ENCODE data around the gene SCAMP1. TPM values are rescaled to one million over a fixed set of nuclear protein-coding genes. Genes with fewer than 3 reads are reported as not detected.
"Not testable (repeated sequence)": the region's sequence is repeated elsewhere in the genome, so short reads cannot be mapped to it uniquely, and the experiment has no call there.

SCAMP1 gene
- total and polyA plus RNA-seq, 10 donors = 3.7 to 28.2 (median 21.7) TPM

GRCh38 chr5:78353520-78353919 lies 6.9 kb upstream of the SCAMP1 start:
- Histone ChIP-seq H3K27ac (no peak overlapping the region), H3K9me3 (no peaks in the 10 kb centered on the region), H3K27me3 (replicated peaks in 1 of 7) (no peaks in the 10 kb centered on the region), H3K4me3 (no peak overlapping the region), H3K4me1 (peaks cover 0 to 17% (median 4%) of the 10 kb centered on the region in 6 donors), H3K36me3 (peaks cover 0 to 12% (median 0%) of the 10 kb centered on the region in 6 donors)
- DNase-seq = no peak
- 58 to 78% (median 62%) methylated on average over 4 of the region's 4 CpGs for WGBS, 5 donors
- TF ChIP-seq POLR2AphosphoS5 (IDR thresholded peaks at IDR 0.05) (no peak), POLR2A (IDR thresholded peaks at IDR 0.05) (no peak)
- TF ChIP-seq, protein P1, sequence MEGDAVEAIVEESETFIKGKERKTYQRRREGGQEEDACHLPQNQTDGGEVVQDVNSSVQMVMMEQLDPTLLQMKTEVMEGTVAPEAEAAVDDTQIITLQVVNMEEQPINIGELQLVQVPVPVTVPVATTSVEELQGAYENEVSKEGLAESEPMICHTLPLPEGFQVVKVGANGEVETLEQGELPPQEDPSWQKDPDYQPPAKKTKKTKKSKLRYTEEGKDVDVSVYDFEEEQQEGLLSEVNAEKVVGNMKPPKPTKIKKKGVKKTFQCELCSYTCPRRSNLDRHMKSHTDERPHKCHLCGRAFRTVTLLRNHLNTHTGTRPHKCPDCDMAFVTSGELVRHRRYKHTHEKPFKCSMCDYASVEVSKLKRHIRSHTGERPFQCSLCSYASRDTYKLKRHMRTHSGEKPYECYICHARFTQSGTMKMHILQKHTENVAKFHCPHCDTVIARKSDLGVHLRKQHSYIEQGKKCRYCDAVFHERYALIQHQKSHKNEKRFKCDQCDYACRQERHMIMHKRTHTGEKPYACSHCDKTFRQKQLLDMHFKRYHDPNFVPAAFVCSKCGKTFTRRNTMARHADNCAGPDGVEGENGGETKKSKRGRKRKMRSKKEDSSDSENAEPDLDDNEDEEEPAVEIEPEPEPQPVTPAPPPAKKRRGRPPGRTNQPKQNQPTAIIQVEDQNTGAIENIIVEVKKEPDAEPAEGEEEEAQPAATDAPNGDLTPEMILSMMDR (IDR thresholded peaks at IDR 0.05 in 8 of 11, conservative IDR thresholded peaks at IDR 0.05 in 3 of 11) = no peak
- intact Hi-C loops (cut with DNase I; ENCODE audit: low total_unique reads) = no loop called here

DNA sequence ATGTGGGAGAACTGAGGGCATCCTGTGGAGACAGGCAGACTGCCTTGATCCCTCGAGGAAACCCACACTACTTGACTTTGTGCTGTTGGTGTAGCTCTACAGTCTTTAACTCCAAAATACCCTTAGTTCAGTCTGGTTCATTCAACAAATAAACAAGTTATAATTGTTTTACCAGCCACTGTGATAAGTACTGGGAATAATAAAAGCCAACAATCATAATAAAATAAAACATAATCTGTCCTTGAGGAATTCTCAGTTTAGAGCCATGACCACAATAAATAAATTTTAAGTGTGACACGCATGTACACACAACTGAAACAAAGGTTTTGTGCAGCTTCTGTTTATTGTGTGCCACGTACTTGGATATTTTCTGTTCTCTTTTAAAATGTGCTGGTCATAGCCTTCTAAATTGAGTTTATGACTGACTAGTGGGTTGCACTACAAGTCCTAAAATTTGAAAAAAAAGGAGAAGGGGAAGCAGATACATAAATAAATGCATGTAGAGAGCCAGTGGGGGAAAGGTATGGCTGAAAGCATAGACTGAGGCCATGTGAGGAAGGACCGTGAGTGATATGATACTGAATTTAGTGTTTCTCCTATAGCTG lies 6.2 kb upstream of the SCAMP1 start:
- intact Hi-C loops (cut with DNase I; ENCODE audit: low total_unique reads) = no loop called here

DNA sequence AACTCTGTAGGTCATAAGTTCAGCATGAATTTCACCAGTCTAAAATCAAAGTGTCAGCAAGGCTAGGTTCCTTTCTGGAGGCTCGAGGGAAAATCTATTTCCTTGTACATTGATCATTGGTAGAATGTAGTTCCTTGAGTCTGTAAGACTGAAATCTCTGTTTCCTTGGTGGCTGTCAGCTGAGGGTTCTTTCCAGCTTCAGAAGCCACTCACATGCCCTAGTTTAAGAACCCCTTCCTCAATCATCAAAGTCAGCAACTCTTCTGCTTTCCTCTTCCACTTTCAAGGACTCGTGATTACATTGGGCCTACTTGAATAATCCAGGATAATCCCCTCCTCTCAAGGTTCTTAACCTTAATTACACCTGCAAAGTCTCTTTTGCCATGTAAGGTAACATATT lies 4.9 kb upstream of the SCAMP1 start:
- H3K27me3 ChIP-seq (replicated peaks in 1 of 7) = no peaks in the 10 kb centered on the region
- no peak for DNase-seq
- peaks cover 9 to 31% (median 19%) of the 10 kb centered on the region in 6 donors for H3K4me1 ChIP-seq
- intact Hi-C loops (cut with DNase I; ENCODE audit: low total_unique reads) = no loop called here
- TF ChIP-seq, protein P1 (IDR thresholded peaks at IDR 0.05 in 8 of 11, conservative IDR thresholded peaks at IDR 0.05 in 3 of 11) = no peak
- TF ChIP-seq POLR2A (IDR thresholded peaks at IDR 0.05) (no peak), POLR2AphosphoS5 (IDR thresholded peaks at IDR 0.05) (no peak)
- H3K36me3 ChIP-seq = peaks cover 0 to 12% (median 0%) of the 10 kb centered on the region in 6 donors
- peak overlapping the region in 1 of 8 donors; percentile 15 for H3K27ac ChIP-seq
- H3K4me3 ChIP-seq = no peak overlapping the region
- 71 to 86% (median 79%) methylated on average over 2 of the region's 2 CpGs for WGBS, 5 donors
- H3K9me3 ChIP-seq = no peaks in the 10 kb centered on the region

More for the DNA sequence above, 6.2 kb upstream of the SCAMP1 start:
- Histone ChIP-seq H3K36me3 (peaks cover 0 to 12% (median 0%) of the 10 kb centered on the region in 6 donors), H3K27ac (no peak overlapping the region), H3K27me3 (replicated peaks in 1 of 7) (no peaks in the 10 kb centered on the region), H3K4me1 (peaks cover 5 to 24% (median 11%) of the 10 kb centered on the region in 6 donors), H3K4me3 (no peak overlapping the region), H3K9me3 (no peaks in the 10 kb centered on the region)
- 66 to 81% (median 79%) methylated on average over 4 of the region's 4 CpGs for WGBS, 5 donors
- DNase-seq = no peak
- TF ChIP-seq, protein P1 (IDR thresholded peaks at IDR 0.05 in 8 of 11, conservative IDR thresholded peaks at IDR 0.05 in 3 of 11) = no peak
- no peak for TF ChIP-seq POLR2AphosphoS5 (IDR thresholded peaks at IDR 0.05)
- TF ChIP-seq POLR2A (IDR thresholded peaks at IDR 0.05) = no peak

GRCh38 chr5:78359455-78359830 lies 974 bp upstream of the SCAMP1 start:
- intact Hi-C loops (cut with DNase I; ENCODE audit: low total_unique reads); H3K9me3 ChIP-seq; H3K27me3 ChIP-seq (replicated peaks in 1 of 7): not testable (repeated sequence)
- WGBS, 5 donors = 73 to 84% (median 77%) methylated on average over 19 of the region's 19 CpGs
- Histone ChIP-seq H3K4me3 (peak overlapping the region; percentile 83 to 99 (median 94)), H3K27ac (peak overlapping the region; percentile 88 to 96 (median 92)), H3K36me3 (peaks cover 0 to 12% (median 0%) of the 10 kb centered on the region in 6 donors), H3K4me1 (peaks cover 18 to 59% (median 34%) of the 10 kb centered on the region in 6 donors)
- peak; percentile 78 for DNase-seq

Measured in spleen (tissue), 11 donors.